ENCODE results near the gene ATG9B. TPM values are rescaled to one million over a fixed set of nuclear protein-coding genes. Genes with fewer than 3 reads are reported as not detected.
A peak's percentile ranks its signal among the peaks of the same experiment; 100 is the strongest.

ATG9B gene
- total and polyA plus RNA-seq, 9 of the 15 experiments (the other 6 are each of a cell fraction or from before 2014, with no cell fraction given) = 0.29 to 8.0 (median 2.1) TPM

DNA sequence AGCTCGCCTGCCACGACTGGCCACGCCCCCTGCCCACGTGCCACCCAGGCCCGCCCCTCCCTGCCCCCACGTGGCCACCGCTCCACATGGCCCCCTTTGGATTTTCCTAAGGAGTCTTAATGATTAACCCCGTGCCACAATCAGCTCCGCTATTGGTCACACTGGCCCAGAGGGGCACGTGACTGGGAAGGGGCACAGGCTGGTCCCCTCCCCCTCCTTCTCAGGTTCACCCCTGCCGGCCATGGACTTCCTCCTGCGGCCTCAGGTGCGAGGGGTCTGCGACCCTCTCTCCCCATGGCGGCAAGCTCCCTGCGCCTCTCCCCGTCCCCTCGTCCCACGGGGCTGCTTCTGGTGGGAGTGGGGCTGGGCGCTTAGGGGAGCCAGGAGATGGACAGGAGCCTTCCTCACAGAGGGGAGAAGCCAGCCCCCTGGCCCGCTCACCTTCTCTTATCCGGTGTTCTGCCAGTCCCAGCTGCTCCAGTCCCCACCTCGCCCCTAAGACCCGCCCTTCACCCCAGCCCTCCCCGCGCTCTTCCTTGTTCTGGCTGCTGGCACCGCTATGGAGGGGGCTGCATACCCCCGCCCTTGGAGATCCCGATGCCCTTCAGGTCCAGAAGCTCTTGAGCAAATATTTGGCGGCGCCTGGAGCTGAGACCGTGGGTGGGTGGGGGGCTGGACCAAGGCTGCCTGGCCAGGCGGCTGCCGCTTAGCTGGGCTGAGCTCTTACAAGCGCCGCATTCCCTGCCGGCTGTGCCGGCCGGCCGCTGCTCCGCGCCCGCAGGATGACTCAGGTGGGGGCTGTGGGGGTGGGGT lies 38.3 kb upstream of the ATG9B start (continued):
- TF ChIP-seq, protein P1, sequence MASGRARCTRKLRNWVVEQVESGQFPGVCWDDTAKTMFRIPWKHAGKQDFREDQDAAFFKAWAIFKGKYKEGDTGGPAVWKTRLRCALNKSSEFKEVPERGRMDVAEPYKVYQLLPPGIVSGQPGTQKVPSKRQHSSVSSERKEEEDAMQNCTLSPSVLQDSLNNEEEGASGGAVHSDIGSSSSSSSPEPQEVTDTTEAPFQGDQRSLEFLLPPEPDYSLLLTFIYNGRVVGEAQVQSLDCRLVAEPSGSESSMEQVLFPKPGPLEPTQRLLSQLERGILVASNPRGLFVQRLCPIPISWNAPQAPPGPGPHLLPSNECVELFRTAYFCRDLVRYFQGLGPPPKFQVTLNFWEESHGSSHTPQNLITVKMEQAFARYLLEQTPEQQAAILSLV (tag; IDR thresholded peaks at IDR 0.05) = no peak
- no peak for TF ChIP-seq IFI16 (CRISPR knock-in tag; IDR thresholded peaks at IDR 0.05)
- no peak for TF ChIP-seq MED1 (CRISPR knock-in tag; IDR thresholded peaks at IDR 0.05; ENCODE audit: borderline replicate concordance)
- TF ChIP-seq LARP7 (IDR thresholded peaks at IDR 0.05) = no peak
- no peak for TF ChIP-seq ZNF589 (CRISPR knock-in tag; IDR thresholded peaks at IDR 0.05; ENCODE audit: low read depth)
- TF ChIP-seq, protein P2, sequence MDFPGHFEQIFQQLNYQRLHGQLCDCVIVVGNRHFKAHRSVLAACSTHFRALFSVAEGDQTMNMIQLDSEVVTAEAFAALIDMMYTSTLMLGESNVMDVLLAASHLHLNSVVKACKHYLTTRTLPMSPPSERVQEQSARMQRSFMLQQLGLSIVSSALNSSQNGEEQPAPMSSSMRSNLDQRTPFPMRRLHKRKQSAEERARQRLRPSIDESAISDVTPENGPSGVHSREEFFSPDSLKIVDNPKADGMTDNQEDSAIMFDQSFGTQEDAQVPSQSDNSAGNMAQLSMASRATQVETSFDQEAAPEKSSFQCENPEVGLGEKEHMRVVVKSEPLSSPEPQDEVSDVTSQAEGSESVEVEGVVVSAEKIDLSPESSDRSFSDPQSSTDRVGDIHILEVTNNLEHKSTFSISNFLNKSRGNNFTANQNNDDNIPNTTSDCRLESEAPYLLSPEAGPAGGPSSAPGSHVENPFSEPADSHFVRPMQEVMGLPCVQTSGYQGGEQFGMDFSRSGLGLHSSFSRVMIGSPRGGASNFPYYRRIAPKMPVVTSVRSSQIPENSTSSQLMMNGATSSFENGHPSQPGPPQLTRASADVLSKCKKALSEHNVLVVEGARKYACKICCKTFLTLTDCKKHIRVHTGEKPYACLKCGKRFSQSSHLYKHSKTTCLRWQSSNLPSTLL (IDR thresholded peaks at IDR 0.05) = no peak
- TF ChIP-seq, protein P3, sequence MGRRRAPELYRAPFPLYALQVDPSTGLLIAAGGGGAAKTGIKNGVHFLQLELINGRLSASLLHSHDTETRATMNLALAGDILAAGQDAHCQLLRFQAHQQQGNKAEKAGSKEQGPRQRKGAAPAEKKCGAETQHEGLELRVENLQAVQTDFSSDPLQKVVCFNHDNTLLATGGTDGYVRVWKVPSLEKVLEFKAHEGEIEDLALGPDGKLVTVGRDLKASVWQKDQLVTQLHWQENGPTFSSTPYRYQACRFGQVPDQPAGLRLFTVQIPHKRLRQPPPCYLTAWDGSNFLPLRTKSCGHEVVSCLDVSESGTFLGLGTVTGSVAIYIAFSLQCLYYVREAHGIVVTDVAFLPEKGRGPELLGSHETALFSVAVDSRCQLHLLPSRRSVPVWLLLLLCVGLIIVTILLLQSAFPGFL (CRISPR knock-in tag; IDR thresholded peaks at IDR 0.05) = no peak
- TF ChIP-seq, protein P4, sequence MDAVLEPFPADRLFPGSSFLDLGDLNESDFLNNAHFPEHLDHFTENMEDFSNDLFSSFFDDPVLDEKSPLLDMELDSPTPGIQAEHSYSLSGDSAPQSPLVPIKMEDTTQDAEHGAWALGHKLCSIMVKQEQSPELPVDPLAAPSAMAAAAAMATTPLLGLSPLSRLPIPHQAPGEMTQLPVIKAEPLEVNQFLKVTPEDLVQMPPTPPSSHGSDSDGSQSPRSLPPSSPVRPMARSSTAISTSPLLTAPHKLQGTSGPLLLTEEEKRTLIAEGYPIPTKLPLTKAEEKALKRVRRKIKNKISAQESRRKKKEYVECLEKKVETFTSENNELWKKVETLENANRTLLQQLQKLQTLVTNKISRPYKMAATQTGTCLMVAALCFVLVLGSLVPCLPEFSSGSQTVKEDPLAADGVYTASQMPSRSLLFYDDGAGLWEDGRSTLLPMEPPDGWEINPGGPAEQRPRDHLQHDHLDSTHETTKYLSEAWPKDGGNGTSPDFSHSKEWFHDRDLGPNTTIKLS (IDR thresholded peaks at IDR 0.05; ENCODE audit: borderline replicate concordance, low read depth) = no peak
- no peak for TF ChIP-seq PML (IDR thresholded peaks at IDR 0.05; ENCODE audit: low read length)
- TF ChIP-seq THRAP3 (IDR thresholded peaks at IDR 0.05; ENCODE audit: borderline replicate concordance) = no peak
- TF ChIP-seq CCAR2 (IDR thresholded peaks at IDR 0.05; ENCODE audit: low read depth, low read length) = no peak
- no peak for TF ChIP-seq PHB2 (IDR thresholded peaks at IDR 0.05; ENCODE audit: low read depth)
- no peak for TF ChIP-seq STAT5A (IDR thresholded peaks at IDR 0.05; ENCODE audit: borderline replicate concordance, low read length)
- TF ChIP-seq, protein P5, sequence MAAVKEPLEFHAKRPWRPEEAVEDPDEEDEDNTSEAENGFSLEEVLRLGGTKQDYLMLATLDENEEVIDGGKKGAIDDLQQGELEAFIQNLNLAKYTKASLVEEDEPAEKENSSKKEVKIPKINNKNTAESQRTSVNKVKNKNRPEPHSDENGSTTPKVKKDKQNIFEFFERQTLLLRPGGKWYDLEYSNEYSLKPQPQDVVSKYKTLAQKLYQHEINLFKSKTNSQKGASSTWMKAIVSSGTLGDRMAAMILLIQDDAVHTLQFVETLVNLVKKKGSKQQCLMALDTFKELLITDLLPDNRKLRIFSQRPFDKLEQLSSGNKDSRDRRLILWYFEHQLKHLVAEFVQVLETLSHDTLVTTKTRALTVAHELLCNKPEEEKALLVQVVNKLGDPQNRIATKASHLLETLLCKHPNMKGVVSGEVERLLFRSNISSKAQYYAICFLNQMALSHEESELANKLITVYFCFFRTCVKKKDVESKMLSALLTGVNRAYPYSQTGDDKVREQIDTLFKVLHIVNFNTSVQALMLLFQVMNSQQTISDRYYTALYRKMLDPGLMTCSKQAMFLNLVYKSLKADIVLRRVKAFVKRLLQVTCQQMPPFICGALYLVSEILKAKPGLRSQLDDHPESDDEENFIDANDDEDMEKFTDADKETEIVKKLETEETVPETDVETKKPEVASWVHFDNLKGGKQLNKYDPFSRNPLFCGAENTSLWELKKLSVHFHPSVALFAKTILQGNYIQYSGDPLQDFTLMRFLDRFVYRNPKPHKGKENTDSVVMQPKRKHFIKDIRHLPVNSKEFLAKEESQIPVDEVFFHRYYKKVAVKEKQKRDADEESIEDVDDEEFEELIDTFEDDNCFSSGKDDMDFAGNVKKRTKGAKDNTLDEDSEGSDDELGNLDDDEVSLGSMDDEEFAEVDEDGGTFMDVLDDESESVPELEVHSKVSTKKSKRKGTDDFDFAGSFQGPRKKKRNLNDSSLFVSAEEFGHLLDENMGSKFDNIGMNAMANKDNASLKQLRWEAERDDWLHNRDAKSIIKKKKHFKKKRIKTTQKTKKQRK (IDR thresholded peaks at IDR 0.05; ENCODE audit: borderline replicate concordance, low read depth, low read length) = no peak
- TF ChIP-seq ESRRA (IDR thresholded peaks at IDR 0.05; ENCODE audit: borderline replicate concordance, low read depth) = no peak; the same call in 1 of the 2 replicates
- no peak for TF ChIP-seq MECOM (CRISPR knock-in tag; IDR thresholded peaks at IDR 0.05)
- peak; percentile 70; the same call in 1 of the 2 replicates for TF ChIP-seq LCOR (CRISPR knock-in tag; IDR thresholded peaks at IDR 0.05)
- TF ChIP-seq ZNF121 (CRISPR knock-in tag; conservative IDR thresholded peaks at IDR 0.05) = no peak
- 0 out of 2 replicates have a peak, but pooled peaks have one; percentile 36 for TF ChIP-seq POLR2AphosphoS2 (IDR thresholded peaks at IDR 0.05; ENCODE audit: low read length)
- TF ChIP-seq BCOR (IDR thresholded peaks at IDR 0.05) = no peak
